GM18526 (cell line): ENCODE data around the gene PHRF1.

Source experiments
- POLR2A ChIP-seq: IDR thresholded peaks from 3 replicates; pipeline ENCODE4 v1.6.1; 2011; ENCODE audit not compliant: insufficient read length; ENCODE audit errors: extremely low read depth

The PHRF1 gene

DNA sequence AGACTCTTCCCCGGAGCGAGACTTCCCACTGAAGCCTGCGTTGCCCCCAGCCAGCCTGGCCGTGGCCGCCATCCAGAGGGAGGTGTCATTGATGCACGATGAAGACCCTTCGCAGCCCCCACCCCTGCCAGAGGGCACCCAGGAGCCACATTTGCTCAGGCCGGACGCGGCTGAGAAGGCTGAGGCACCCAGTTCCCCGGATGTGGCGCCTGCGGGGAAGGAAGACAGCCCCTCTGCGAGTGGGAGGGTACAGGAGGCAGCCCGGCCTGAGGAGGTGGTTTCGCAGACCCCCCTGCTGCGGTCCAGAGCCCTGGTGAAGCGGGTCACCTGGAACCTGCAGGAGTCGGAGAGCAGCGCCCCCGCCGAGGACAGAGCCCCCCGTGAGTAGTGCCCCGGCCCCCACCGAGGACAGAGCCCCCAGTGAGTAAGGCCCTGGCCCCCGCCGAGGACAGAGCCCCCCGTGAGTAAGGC is 33.1 kb downstream of the PHRF1 start:
- no peak for TF ChIP-seq POLR2A

DNA sequence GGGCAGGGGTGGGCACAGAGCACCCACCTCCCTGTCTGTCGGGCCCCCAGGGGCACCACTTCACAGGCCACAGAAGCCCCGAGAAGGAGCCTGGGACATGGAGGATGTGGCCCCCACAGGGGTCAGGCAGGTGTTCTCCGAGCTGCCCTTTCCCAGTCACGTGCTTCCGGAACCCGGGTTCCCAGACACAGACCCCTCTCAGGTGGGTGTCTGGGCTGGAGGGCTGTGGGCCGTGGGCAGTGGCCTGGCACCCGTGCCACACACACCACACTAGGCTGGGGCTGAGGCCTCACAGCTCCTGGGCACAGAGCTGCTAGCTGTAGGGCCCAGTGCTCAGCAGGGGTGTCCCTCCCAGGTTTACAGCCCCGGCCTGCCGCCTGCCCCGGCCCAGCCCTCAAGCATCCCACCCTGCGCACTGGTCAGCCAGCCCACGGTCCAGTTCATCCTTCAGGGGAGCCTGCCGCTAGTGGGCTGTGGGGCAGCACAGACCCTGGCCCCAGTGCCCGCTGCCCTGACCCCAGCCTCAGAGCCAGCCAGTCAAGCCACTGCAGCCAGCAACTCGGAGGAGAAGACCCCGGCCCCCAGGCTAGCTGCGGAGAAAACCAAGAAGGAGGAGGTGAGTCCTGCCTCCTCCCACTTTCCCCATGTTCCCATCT is 34.0 kb downstream of the PHRF1 start:
- no peak for TF ChIP-seq POLR2A

GRCh38 chr11:611001-611996 is 35.0 kb downstream of the PHRF1 start:
- TF ChIP-seq POLR2A: peak; percentile 25

GRCh38 chr11:612201-612960 is 36.1 kb downstream of the PHRF1 start:
- peak; percentile 10 for TF ChIP-seq POLR2A

DNA sequence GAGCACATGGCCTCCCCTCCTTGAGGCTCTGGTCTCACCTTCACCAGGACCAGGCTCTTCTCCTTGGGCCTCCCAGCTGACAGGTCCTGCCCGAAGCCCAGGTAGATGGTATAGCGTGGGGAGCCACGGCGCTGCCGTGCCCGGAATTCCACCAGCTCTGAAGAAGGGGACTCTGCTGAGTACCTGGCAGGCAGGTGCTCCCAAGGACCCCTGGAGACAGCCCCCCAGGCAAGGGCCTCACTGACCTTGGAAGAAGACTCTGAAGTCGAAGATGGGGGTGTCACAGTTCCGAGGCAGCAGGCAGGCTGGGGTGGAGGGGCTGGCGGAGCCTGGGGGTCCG is 36.7 kb downstream of the PHRF1 start:
- TF ChIP-seq POLR2A: no peak

- no peak for TF ChIP-seq POLR2A
Observed at GRCh38 chr11:613369-613968, 37.2 kb downstream of the PHRF1 start.

DNA sequence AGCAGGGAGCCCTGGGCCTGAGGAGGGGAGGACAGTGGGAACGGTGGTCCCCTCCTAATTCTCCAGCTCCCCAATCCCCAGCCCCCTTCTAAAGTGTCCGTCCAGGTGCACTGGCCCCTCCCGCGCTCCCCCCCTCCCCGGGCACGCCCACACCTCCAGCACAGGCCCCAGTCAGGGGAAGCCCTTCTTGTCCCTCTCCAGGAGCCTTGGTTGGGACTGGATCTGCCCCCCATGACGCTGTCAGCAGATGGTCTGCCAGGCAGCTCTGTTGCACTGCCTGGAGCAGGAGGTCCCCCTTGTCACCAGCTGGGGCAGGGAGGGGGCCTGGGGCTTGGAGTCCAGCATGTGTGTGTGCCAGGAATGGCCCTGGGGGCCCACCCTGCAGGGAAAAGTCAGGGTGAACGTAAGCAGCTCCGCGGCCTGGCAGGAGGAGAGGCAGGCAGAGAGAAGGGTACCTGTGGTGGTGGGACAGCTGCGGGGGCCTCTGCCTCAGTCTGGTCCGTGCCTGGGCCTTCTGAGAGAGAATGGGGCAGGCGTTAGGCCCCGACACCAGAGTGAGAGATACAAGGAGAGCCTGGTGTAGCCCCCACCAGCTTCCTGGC is 37.9 kb downstream of the PHRF1 start:
- TF ChIP-seq POLR2A: no peak

- no peak for TF ChIP-seq POLR2A
Observed at GRCh38 chr11:614623-615503, 38.6 kb downstream of the PHRF1 start.

GRCh38 chr11:615504-616319 is 39.4 kb downstream of the PHRF1 start, which contains the start of gene IRF7:
TSS of gene IRF7 (minus strand) at chr11:615950. CDS start at chr11:615364, 586 bp downstream.
- TF ChIP-seq POLR2A: peak; percentile 98

GRCh38 chr11:616320-617198 is 40.3 kb downstream of the PHRF1 start:
- TF ChIP-seq POLR2A: no peak

GRCh38 chr11:617199-617911 is 41.1 kb downstream of the PHRF1 start:
- TF ChIP-seq POLR2A: no peak
